SKM-1 (cell line): ENCODE data around the gene RANGAP1.

Experiments
- DNase-seq: peaks from one replicate; lab custom pipeline; 2025; ENCODE audit not compliant: unreplicated experiment; lab: John Stamatoyannopoulos, UW

Gene RANGAP1

DNA sequence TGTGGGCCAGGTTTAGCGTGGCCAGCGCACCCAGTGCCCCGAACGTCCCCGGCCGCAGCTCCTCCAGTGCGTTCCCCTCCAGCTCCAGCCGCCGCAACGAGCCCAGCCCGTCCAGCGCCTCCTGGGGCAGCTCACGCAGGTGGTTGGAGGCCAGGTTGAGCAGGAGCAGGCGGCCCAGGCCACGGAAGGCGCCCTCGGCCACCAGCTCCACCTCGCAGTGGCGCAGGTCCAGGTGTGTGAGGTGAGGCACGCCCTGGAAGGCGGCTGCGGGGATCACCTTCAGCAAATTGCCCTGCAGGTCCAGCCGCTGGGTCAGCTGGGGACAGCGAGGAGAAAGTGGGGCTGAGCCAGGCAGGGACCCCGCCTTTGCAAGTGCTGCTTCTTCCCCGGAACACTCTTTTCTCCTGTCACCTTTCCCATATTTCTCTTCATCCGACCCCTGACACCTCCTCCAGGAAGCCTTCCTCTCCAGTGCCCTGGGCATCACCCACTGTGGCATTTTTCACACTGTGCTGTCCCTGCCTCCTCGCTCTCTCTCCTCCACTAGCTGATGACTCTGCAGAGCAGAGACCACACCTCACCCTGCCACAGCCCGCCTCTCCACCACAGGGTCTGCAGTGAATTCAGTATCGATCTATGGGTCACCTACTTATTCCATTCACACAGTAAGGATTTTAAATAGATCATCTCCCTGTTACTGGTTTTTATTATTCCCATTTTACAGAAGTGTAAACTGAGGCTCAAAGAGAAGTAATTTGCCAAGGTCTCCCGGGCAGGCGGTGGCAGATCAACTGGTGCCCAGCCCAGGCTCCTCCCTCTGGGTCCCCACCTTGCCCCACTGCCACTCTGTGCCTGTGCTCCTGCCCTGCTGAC is 47.2 kb downstream of the RANGAP1 start:
- no peak for DNase-seq

DNA sequence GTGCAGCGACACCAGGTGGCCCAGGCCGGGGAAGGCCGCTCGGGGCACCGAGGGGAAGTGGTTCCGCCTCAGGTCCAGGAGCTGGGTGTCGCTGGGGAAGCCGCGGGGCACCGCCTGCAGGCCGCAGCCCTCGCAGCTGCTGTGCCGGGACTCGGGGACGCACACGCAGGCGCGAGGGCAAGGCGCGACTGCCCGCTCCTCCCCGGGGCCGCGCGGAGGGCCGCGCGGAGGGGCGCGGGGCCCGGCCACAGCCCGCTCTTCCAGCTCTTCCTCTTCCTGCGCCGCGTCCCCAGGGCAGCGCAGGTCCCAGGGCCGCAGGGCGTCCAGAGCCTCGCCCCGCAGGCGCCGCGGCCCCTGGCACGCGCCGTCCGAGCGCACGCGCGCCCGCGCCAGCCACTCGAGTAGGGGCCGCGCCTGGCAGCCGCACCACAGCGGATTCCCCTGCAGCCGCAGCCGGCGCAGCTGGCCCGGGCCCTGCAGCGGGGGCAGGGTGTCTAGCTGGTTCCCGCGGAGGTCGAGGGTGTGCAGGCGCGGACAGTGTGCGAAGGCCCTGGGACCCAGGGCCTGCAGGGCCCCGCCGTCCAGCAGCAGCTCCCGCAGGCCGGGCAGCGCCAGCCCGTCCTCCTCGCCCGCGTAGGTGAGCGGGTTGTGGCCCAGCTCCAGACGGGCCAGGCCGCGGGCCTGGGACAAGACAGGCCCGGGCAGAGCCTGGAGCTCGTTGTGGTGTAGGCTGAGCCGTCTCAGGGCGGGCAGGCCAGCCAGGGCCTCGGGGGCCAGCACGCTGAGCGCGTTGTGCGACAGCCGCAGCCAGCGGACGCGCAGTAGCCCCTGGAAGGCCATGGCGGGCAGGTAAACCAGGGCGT is 48.0 kb downstream of the RANGAP1 start:
- peak; percentile 10 for DNase-seq

- no peak for DNase-seq
These were observed 48.8 kb downstream of the RANGAP1 start for GRCh38 chr22:41237036-41237706.

DNA sequence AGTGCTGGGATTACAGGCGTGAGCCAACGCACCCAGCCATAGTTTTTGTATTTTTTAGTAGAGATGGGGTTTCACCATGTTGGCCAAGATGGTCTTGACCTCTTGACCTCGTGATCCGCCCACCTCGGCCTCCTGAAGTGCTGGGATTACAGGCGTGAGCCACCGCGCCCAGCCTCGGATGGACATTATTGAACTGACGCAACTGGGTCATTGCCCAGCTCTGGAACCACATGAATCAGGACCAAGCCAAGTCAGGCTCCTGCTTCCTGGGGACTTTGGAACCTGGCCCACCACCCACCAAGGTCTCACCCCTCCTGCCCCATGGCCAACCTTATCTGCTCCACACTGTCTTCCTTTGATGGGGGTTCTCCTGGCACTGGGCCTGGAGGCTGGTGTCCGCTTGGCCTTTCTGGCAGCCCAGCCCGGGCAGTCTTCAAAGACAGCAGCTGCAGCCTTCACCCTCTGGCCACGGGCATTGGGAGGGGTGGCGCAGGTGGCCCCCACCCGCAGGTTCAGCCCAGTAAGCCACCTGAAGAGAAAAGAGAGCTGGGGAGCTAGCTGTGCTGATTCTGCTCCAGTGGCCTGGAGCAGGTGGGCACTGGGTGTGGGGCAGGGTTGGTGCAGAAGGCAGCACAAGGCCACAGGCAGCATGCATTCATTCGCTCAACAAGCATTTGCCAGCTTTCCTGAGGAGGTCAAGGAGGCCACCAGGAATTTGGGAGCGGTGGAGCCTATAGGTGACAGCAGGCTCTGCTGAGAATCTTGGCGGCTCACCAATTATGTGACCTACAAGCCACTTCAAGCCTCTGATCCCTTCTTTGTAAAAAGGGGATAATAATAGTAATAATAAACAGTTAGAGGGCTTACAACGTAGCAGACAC is 50.9 kb downstream of the RANGAP1 start:
- no peak for DNase-seq

GRCh38 chr22:41231369-41231768 is 54.6 kb downstream of the RANGAP1 start:
- no peak for DNase-seq

GRCh38 chr22:41230401-41230785 is 55.6 kb downstream of the RANGAP1 start:
- no peak for DNase-seq

GRCh38 chr22:41229730-41230400 is 56.1 kb downstream of the RANGAP1 start:
- no peak for DNase-seq

- no peak for DNase-seq
These were observed 56.8 kb downstream of the RANGAP1 start for GRCh38 chr22:41229215-41229614.

- DNase-seq, result no peak
These were observed 59.0 kb downstream of the RANGAP1 start for GRCh38 chr22:41226723-41227655.

DNA sequence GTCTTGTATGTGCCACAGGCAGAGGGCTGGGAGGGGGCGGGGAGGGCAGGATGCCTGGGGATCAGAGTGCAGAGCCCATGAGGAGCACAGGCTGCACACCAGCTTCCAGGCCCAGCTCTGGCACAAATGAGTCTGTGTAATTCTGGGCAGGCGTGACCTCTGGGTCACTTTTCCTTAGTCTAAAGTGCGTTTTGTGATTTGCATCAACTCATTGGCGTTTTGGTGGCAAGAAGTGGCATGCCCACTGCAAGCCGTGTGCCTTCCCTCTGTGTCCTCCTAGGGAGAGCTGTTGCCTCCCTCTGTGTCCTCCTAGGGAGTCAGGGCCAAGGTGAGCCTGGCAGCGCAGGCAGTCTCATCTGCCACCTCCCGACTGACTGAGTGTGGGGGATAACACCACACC is 62.5 kb downstream of the RANGAP1 start:
- DNase-seq, result no peak

DNA sequence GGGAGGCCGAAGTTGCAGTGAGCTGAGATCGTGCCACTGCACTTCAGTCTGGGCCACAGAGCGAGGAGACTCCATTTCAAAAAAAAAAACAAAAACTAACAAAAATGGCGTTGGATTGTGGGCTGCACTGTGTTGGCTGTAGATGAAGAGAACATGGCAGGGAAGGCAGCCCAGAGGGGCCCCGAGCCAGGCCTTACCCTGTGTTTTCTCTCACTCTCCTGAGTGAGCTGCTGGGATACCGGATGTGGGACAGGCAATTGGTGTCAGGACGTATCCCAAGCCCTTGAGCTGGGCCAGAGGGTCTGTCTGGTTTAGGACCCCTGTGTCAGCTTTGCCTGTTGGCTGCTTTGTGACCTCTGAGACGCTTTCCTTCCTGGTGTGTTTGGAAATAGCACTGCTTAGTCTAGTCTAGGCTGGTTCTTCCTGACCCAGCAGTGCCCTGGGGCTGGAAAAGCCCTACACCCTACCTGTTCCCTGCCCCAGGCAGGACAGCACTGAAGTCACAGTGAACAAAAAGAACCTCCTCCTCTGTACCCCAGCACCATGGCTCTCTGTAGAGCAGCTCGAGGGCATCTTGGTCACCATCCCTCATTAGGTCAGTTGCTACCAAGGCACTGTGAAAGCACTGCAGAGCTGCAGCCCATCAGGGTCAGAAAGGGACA is 63.0 kb downstream of the RANGAP1 start:
- no peak for DNase-seq

GRCh38 chr22:41217553-41218157 is 68.3 kb downstream of the RANGAP1 start:
- DNase-seq, result peak; percentile 76

DNA sequence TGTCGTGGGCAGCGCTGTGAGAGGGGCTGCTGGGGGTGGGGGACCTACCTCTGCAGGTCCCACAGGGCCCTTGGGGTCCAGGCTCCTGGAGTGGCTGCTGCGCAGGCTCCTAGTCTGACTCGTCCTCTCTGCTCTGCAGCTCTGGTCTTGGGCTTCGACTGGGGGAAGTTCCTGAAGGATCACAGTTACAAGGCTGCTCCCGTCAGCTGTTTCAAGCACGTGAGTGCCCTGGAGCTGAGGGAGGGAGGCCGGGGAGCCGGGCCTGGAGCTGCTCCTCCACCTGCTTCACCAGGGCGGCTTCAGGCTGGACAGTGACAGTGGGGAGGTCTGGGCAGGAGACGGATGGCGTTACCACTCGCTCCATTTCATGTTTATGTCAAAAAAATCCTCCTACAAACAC is 69.0 kb downstream of the RANGAP1 start:
- no peak for DNase-seq

- DNase-seq, result no peak
These were observed 70.1 kb downstream of the RANGAP1 start for GRCh38 chr22:41215926-41216325.

DNA sequence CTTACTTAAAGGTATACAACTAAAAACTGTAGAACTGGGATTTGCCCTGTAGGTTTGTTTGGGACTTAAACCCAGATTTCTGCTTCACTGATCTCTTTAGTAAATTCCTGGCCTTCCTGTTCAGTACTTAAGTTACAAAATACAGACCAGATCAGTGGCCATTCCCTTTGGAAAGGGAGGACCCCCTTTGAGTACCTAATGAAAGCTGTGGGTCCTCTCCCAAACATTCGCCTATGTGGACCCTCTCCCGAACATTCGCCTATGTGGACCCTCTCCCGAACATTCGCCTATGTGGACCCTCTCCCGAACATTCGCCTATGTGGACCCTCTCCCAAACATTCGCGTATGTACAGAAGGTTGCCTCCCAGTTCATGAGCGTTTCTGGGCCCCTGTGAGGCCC is 70.6 kb downstream of the RANGAP1 start:
- no peak for DNase-seq

DNA sequence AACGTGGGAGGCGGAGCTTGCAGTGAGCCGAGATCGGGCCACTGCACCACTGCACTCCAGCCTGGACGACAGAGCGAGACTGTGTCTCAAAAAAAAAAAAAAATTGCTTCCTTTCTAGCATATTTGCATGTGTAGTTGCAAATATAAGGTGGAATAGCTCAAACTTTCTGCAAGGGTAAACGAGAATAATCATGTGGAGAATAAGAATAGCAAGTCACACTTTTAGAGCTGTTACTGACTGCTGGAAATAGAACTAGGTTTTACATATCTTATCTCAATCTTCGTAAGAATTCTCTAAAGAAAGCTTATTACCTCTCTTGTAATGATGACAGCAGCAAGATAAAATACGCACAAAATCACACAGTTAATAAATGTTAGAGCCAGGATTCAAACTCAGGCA is 79.3 kb downstream of the RANGAP1 start:
- DNase-seq, result no peak

DNA sequence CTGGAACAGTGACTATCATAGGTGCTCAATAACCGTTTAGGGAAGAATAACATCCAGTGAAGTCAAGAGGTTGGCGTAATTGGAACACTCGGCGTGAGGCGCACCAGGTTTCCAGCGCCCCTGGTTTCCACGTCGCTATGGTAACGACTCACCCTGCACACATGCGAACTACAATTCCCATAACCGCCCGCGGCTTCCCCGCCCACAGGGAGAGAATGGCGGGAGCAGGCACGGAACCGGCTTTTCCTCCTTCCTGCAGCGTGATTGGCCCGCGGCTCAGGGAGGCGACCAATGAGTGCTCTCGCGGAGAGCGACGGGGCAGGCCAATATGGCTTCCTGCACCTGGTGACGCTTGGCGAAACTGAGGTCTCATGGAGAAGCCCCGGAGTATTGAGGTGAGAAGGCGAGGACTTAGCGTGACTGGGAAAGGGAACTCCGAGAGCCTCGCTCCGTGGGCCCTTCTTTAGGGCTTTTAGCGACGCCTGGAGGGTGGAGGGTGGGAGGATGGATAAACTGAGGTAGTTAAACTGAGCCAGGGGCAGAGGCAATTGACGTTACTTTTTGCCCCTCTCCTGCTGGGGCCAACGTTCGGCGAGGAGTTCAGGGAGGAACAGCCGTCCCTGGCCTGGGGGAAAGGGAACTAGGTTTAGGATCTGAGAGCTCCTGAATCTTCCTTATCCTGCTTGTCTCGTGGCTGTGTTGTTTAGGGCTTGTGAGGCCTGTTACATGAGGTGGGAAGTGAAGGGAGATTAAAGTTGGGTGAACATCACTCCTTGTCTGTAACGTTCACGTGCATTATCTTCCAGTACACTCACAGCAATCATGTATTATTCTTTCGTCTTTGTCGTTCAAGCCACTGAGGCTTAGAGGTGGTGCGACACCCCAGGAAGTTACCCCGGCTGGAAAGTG is 80.7 kb downstream of the RANGAP1 start, which contains the start of gene L3MBTL2:
Gene L3MBTL2 (plus strand): TSS at position 321 of the 909 bp plus-strand sequence. CDS start 51 bp downstream, at position 372.
- DNase-seq, result peak; percentile 92
